HepG2 (cell line): Measurements from ENCODE around the gene PBOV1.

Source experiments
- ARHGAP35 ChIP-seq: sonication (generic); formaldehyde crosslinking; IDR thresholded peaks from 2 replicates; pipeline ENCODE4 v1.9.0; 2022; ENCODE audit warnings: mild to moderate bottlenecking, inconsistent platforms, moderate library complexity, missing genetic modification reagents, borderline replicate concordance
- BHLHE40 ChIP-seq: IDR thresholded peaks from 2 replicates; pipeline ENCODE4 v1.6.1; 2011; ENCODE audit warnings: low read length, improper control_type of control experiment
- EP300 ChIP-seq, 3 experiments: sonication (generic) in 1 of 3; formaldehyde crosslinking in 1 of 3; IDR thresholded peaks; 2 replicates each; pipeline versions ENCODE4 v1.5.1 to v1.6.1; 2011 to 2020; ENCODE audit warnings: low read depth in 2 of 3, low read length in 2 of 3, borderline replicate concordance in 1 of 3, improper control_type of control experiment in 1 of 3, mild to moderate bottlenecking in 1 of 3, missing genetic modification reagents in 1 of 3, moderate library complexity in 1 of 3
- GTF2F1 ChIP-seq: fragments of 150-350 bp; IDR thresholded peaks from 2 replicates; pipeline ENCODE4 v1.6.1; 2014; ENCODE audit warnings: low read length
- MTA3 ChIP-seq: sonication (generic); formaldehyde crosslinking; IDR thresholded peaks from 2 replicates; pipeline ENCODE4 v1.4.0; 2020; ENCODE audit warnings: missing genetic modification reagents
- ZFX ChIP-seq: sonication (generic); formaldehyde crosslinking; IDR thresholded peaks from 2 replicates; pipeline ENCODE4 v1.4.0; 2020; ENCODE audit warnings: mild to moderate bottlenecking, low read depth, missing genetic modification reagents, moderate library complexity
- TF ChIP-seq, protein P1 (sequence below): sonication (generic); formaldehyde crosslinking; IDR thresholded peaks from 2 replicates; pipeline ENCODE4 v1.5.0; 2020; ENCODE audit warnings: mild to moderate bottlenecking, missing genetic modification reagents, moderate library complexity
- TF ChIP-seq, protein P2 (sequence below): sonication (generic); IDR thresholded peaks from 2 replicates; pipeline ENCODE4 v1.6.1; 2016; ENCODE audit warnings: low read depth, borderline replicate concordance

DNA sequence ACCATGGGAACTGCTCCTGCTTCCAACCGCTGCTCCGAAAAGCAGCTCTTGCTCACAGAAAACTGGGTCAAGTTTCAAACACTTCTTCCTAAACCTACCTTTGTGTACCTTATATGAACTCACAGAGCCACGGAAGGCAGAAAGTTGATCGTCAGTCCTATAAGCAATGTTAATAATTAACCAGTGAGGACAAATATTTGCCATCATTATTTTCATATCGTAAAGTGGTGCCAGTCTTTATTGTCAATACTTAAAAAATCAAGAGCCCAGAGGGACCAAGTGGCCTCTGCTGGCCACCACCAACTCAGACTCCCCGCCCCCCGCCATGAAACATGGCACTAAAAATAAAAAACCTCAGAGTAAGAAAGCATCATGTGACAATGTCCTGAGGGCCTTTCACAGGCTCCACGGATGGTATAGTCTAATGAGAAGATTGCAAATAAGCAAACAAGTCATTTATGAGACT is 9.1 kb upstream of the PBOV1 start:
- TF ChIP-seq EP300 (IDR thresholded peaks at IDR 0.05; ENCODE audit: low read depth in 2 of 2, low read length in 2 of 2): peak in 1 of 2 experiments; percentile 64; a peak in 1 of 4 replicates
- TF ChIP-seq EP300 (CRISPR knock-in tag; IDR thresholded peaks at IDR 0.05; ENCODE audit: borderline replicate concordance): no peak; the same call in 1 of the 2 replicates
- TF ChIP-seq, protein P1, sequence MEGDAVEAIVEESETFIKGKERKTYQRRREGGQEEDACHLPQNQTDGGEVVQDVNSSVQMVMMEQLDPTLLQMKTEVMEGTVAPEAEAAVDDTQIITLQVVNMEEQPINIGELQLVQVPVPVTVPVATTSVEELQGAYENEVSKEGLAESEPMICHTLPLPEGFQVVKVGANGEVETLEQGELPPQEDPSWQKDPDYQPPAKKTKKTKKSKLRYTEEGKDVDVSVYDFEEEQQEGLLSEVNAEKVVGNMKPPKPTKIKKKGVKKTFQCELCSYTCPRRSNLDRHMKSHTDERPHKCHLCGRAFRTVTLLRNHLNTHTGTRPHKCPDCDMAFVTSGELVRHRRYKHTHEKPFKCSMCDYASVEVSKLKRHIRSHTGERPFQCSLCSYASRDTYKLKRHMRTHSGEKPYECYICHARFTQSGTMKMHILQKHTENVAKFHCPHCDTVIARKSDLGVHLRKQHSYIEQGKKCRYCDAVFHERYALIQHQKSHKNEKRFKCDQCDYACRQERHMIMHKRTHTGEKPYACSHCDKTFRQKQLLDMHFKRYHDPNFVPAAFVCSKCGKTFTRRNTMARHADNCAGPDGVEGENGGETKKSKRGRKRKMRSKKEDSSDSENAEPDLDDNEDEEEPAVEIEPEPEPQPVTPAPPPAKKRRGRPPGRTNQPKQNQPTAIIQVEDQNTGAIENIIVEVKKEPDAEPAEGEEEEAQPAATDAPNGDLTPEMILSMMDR: no peak
- TF ChIP-seq, protein P2, sequence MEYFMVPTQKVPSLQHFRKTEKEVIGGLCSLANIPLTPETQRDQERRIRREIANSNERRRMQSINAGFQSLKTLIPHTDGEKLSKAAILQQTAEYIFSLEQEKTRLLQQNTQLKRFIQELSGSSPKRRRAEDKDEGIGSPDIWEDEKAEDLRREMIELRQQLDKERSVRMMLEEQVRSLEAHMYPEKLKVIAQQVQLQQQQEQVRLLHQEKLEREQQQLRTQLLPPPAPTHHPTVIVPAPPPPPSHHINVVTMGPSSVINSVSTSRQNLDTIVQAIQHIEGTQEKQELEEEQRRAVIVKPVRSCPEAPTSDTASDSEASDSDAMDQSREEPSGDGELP: no peak
- no peak for TF ChIP-seq GTF2F1
- no peak for TF ChIP-seq BHLHE40
- TF ChIP-seq MTA3: no peak
- no peak for TF ChIP-seq ZFX (CRISPR knock-in tag)
- TF ChIP-seq ARHGAP35 (CRISPR knock-in tag): no peak
